Uterus (tissue), 2 donors: ENCODE results near the gene TTC9B.

ENCODE experiments used
- CTCF ChIP-seq, 4 experiments: fragments of 200-600 bp in 2 of 4; fragments of 450-650 bp in 2 of 4; sonication (generic) in 2 of 4; IDR thresholded peaks; one replicate each; pipeline ENCODE4 v1.5.1; 2016 to 2019; ENCODE audit warnings: antibody characterized with exemption in 4 of 4, mild to moderate bottlenecking in 2 of 4, moderate library complexity in 1 of 4
- POLR2A ChIP-seq, 2 donors: fragments of 450-650 bp; IDR thresholded peaks; one replicate each; pipeline ENCODE4 v1.6.1; 2016; ENCODE audit warnings: antibody characterized with exemption in 2 of 2, mild to moderate bottlenecking in 1 of 2, moderate library complexity in 1 of 2

- no peak for TF ChIP-seq POLR2A (IDR thresholded peaks at IDR 0.05)
- no peak for TF ChIP-seq CTCF (IDR thresholded peaks at IDR 0.05)
Observed at GRCh38 chr19:40233811-40234389, 15.7 kb upstream of the TTC9B start.
